Measurements from ENCODE around the gene LLGL2. TPM values are rescaled to one million over a fixed set of nuclear protein-coding genes. Genes with fewer than 3 reads are reported as not detected.

Gene LLGL2
- total RNA-seq, 4 donors from 2014 or later, result 40.0 to 101 (median 67.3) TPM

GRCh38 chr17:75498726-75499213 is 26.7 kb upstream of the LLGL2 start:
- H3K27ac ChIP-seq, result peak overlapping the region in 3 of 4 donors; percentile 39 to 48 (median 48)
- H3K36me3 ChIP-seq, result peaks cover 12 to 100% (median 19%) of the 10 kb centered on the region in 3 donors
- intact Hi-C loops (cut with DNase I), result loop anchor here (10.0 kb wide), 1 partner anchor 64 kb away; no protein-coding TSS in a partner anchor
- no peak overlapping the region for H3K4me3 ChIP-seq
- WGBS, 2 donors, result 50 to 58% methylated on average over 11 of the region's 16 CpGs
- no peaks in the 10 kb centered on the region for H3K27me3 ChIP-seq
- DNase-seq, result no peak
- peaks cover 0 to 48% (median 0%) of the 10 kb centered on the region in 3 donors for H3K4me1 ChIP-seq
- TF ChIP-seq, protein P1, sequence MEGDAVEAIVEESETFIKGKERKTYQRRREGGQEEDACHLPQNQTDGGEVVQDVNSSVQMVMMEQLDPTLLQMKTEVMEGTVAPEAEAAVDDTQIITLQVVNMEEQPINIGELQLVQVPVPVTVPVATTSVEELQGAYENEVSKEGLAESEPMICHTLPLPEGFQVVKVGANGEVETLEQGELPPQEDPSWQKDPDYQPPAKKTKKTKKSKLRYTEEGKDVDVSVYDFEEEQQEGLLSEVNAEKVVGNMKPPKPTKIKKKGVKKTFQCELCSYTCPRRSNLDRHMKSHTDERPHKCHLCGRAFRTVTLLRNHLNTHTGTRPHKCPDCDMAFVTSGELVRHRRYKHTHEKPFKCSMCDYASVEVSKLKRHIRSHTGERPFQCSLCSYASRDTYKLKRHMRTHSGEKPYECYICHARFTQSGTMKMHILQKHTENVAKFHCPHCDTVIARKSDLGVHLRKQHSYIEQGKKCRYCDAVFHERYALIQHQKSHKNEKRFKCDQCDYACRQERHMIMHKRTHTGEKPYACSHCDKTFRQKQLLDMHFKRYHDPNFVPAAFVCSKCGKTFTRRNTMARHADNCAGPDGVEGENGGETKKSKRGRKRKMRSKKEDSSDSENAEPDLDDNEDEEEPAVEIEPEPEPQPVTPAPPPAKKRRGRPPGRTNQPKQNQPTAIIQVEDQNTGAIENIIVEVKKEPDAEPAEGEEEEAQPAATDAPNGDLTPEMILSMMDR (IDR thresholded peaks at IDR 0.05), result no peak
- TF ChIP-seq POLR2A (IDR thresholded peaks at IDR 0.05), result no peak
- H3K9me3 ChIP-seq, result no peaks in the 10 kb centered on the region

DNA sequence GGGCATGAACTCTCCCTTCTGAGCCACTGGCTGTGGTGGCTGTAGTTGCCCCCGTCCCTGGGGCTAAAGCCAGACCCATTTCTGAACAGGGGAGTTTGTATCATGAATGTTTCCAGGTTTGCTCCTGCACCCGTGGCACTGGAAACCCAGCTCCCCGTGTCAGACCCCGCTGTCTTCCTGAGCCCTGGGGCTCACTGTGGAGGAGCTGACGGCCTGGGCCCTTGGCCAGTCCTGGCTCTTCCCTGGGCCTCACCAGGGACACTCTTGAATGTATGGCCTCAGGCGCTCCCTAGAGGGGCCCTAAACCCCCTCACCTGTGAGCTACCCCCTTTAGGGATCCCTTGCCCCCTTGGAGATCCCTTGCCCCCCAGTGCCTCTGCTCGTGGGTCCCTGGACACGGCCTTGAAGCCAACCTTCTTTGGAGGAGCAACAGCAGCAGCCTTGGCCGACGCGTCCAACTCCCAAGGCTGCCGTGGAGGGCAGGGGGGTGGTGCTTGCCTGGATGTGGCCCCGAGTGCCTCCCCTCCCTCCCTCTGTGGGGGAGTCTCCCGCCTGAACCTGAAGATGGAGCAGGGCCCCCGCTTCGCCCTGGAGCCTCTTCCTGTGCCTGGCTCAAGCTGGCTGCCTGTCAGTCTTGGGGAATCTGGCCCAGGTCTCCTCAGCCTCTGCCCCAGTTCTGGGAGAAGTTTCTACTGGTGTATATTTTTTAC is 26.0 kb upstream of the LLGL2 start:
- Histone ChIP-seq H3K36me3 (peaks cover 10 to 100% (median 16%) of the 10 kb centered on the region in 3 donors), H3K27ac (peak overlapping the region in 3 of 4 donors; percentile 39 to 48 (median 48)), H3K4me3 (no peak overlapping the region), H3K4me1 (peaks cover 0 to 50% (median 0%) of the 10 kb centered on the region in 3 donors), H3K9me3 (no peaks in the 10 kb centered on the region), H3K27me3 (no peaks in the 10 kb centered on the region)
- WGBS, 2 donors, result 50% methylated on average over 2 to 4 of the region's 16 CpGs
- intact Hi-C loops (cut with DNase I), result loop anchor here (10.0 kb wide), 3 partner anchors 65 to 255 kb away; no protein-coding TSS in a partner anchor
- no peak for DNase-seq
- no peak for TF ChIP-seq POLR2A (IDR thresholded peaks at IDR 0.05)
- TF ChIP-seq, protein P1 (IDR thresholded peaks at IDR 0.05), result no peak

DNA sequence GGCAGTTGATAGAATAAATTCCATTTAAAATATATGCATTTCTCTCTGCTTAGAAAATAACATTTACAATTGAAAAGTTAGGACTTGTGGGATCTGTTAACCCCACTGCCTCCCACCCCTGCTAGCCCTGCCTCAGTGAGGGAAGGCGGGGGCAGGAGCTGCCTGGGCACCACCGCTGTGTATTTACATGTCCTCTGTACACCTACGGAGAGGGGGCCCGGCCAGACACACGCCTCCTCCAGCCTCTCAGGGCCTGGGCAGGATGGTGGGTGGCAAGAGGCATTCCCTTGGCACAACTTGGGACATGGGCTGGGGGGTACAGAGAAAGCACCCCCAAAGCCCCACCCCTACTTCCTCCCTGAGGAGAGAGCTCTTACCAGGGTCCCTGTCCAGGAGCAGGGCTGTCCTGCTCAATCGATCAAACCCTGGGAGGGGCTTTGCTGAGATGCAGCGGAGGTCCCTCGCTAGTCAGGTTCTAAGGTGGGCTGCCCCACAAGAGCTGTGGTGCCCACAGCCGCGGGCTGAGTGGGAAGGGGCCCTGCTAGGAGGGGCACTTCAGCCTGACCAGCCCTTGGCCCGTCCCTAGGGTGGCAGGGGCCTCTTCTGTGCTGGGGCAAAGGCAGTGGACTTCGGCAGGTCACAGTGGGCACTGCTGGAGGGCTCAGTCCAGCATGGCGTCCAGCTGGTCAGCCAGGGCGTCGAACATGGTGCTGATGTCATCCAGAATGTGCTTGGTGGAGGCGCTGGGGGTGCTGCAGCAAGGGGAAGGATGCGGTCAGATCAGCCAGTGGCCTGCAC is 24.9 kb upstream of the LLGL2 start:
- DNase-seq, result no peak
- no peak for TF ChIP-seq POLR2A (IDR thresholded peaks at IDR 0.05)
- TF ChIP-seq, protein P1 (IDR thresholded peaks at IDR 0.05), result no peak
- no peaks in the 10 kb centered on the region for H3K9me3 ChIP-seq
- H3K27ac ChIP-seq, result peak overlapping the region in 2 of 4 donors; percentile 7 to 36
- WGBS, 2 donors, result 60 to 88% methylated on average over 2 to 10 of the region's 17 CpGs
- intact Hi-C loops (cut with DNase I), result loop anchor here (10.0 kb wide), 2 partner anchors 176 to 254 kb away; no protein-coding TSS in a partner anchor
- peaks cover 0 to 55% (median 0%) of the 10 kb centered on the region in 3 donors for H3K4me1 ChIP-seq
- H3K27me3 ChIP-seq, result no peaks in the 10 kb centered on the region
- H3K36me3 ChIP-seq, result peaks cover 5 to 100% (median 10%) of the 10 kb centered on the region in 3 donors
- H3K4me3 ChIP-seq, result no peak overlapping the region

- WGBS, 2 donors, result 69 to 80% methylated on average over 1 to 5 of the region's 21 CpGs
- intact Hi-C loops (cut with DNase I), result loop anchor here (10.0 kb wide), 2 partner anchors 177 to 253 kb away; no protein-coding TSS in a partner anchor
- peaks cover 3 to 100% (median 17%) of the 10 kb centered on the region in 3 donors for H3K36me3 ChIP-seq
- no peaks in the 10 kb centered on the region for H3K9me3 ChIP-seq
- TF ChIP-seq, protein P1 (IDR thresholded peaks at IDR 0.05), result no peak
- TF ChIP-seq POLR2A (IDR thresholded peaks at IDR 0.05), result no peak
- peaks cover 0 to 55% (median 0%) of the 10 kb centered on the region in 3 donors for H3K4me1 ChIP-seq
- H3K4me3 ChIP-seq, result no peak overlapping the region
- no peaks in the 10 kb centered on the region for H3K27me3 ChIP-seq
- DNase-seq, result no peak
- peak overlapping the region in 3 of 4 donors; percentile 20 to 55 (median 36) for H3K27ac ChIP-seq
Observed at GRCh38 chr17:75501378-75502071, 24.0 kb upstream of the LLGL2 start.

Data from esophagus squamous epithelium (tissue), 5 donors.